CD14-positive monocyte (primary cell): Measurements from ENCODE around the gene C11orf97. TPM values are rescaled to one million over a fixed set of nuclear protein-coding genes. Genes with fewer than 3 reads are reported as not detected.

Experiments
- DNase-seq, 3 donors: peaks; one replicate each; pipeline ENCODE4 v3.0.0-alpha.2; 2011 to 2022
- H2AFZ ChIP-seq: 2 replicates; pipeline ENCODE4 v1.6.0; 2012; ENCODE audit warnings: mild to moderate bottlenecking, low read depth, low read length, inconsistent platforms; ENCODE audit not compliant: insufficient read depth, poor library complexity, severe bottlenecking
- H3K27ac ChIP-seq, 2 donors: 1 replicate in 1 of 2; 2 replicates in 1 of 2; pipeline ENCODE4 v1.5.1; 2012 to 2013; ENCODE audit warnings: low read length in 2 of 2, control low read depth in 1 of 2, inconsistent platforms in 1 of 2, low read depth in 1 of 2, mild to moderate bottlenecking in 1 of 2
- H3K27me3 ChIP-seq, 2 donors: one replicate each; pipeline versions ENCODE4 v1.6.0 to v1.6.1; 2011 to 2013; ENCODE audit warnings: low read length in 2 of 2; ENCODE audit not compliant: control insufficient read depth in 2 of 2, insufficient read depth in 2 of 2
- H3K36me3 ChIP-seq, 2 donors: replicated peaks in 1 of 2; 1 replicate in 1 of 2; 2 replicates in 1 of 2; pipeline versions ENCODE4 v1.5.1 to v1.6.1; 2012 to 2013; ENCODE audit warnings: low read length in 2 of 2, control low read depth in 1 of 2, inconsistent platforms in 1 of 2, mild to moderate bottlenecking in 1 of 2; ENCODE audit not compliant: insufficient read depth in 2 of 2, control insufficient read depth in 1 of 2
- H3K4me1 ChIP-seq, 2 donors: 1 replicate in 1 of 2; 2 replicates in 1 of 2; pipeline versions ENCODE4 v1.5.1 to v1.6.1; 2012 to 2013; ENCODE audit warnings: low read length in 2 of 2, control low read depth in 1 of 2, inconsistent platforms in 1 of 2, mild to moderate bottlenecking in 1 of 2, moderate library complexity in 1 of 2; ENCODE audit not compliant: insufficient read depth in 2 of 2, control insufficient read depth in 1 of 2
- H3K4me2 ChIP-seq: replicated peaks from 2 replicates; pipeline ENCODE3; 2012; ENCODE audit warnings: low read length, moderate library complexity, mild to moderate bottlenecking; ENCODE audit not compliant: poor library complexity, severe bottlenecking; ENCODE audit errors: extremely low read depth
- H3K4me3 ChIP-seq, 3 experiments: fragments of 200-600 bp in 1 of 3; sonication (generic) in 1 of 3; replicated peaks in 1 of 3; 1 replicate in 2 of 3; 2 replicates in 1 of 3; pipeline ENCODE4 v1.5.1; 2011 to 2013; ENCODE audit warnings: low read length in 3 of 3, mild to moderate bottlenecking in 3 of 3, control low read depth in 2 of 3, low read depth in 2 of 3, inconsistent platforms in 1 of 3, moderate library complexity in 1 of 3
- H3K79me2 ChIP-seq: 2 replicates; pipeline ENCODE4 v1.6.0; 2012; ENCODE audit warnings: mild to moderate bottlenecking, control low read depth, inconsistent platforms, low read length, moderate library complexity; ENCODE audit not compliant: insufficient read depth
- H3K9ac ChIP-seq: 2 replicates; pipeline ENCODE4 v1.6.0; 2017; ENCODE audit warnings: low read length, mild to moderate bottlenecking; ENCODE audit not compliant: insufficient read depth, poor library complexity, severe bottlenecking
- H3K9me3 ChIP-seq, 2 donors: replicated peaks in 1 of 2; 1 replicate in 1 of 2; 2 replicates in 1 of 2; pipeline versions ENCODE4 v1.5.1 to v1.6.1; 2012 to 2013; ENCODE audit warnings: low read length in 2 of 2, control low read depth in 1 of 2; ENCODE audit not compliant: control insufficient read depth in 1 of 2, insufficient read depth in 1 of 2
- H4K20me1 ChIP-seq: 2 replicates; pipeline ENCODE4 v1.6.0; 2012; ENCODE audit warnings: mild to moderate bottlenecking, low read length, control low read depth, moderate library complexity; ENCODE audit not compliant: insufficient read depth
- H3K27ac Mint-ChIP-seq, 7 donors: one replicate each; pipeline ENCODE4 v1.8.0; 2020; ENCODE audit warnings: mild to moderate bottlenecking in 7 of 7, mixed read lengths in 7 of 7, moderate library complexity in 6 of 7, inconsistent platforms in 2 of 7
- H3K27me3 Mint-ChIP-seq, 3 donors: one replicate each; pipeline ENCODE4 v1.8.0; 2021 to 2022; ENCODE audit warnings: low read depth in 3 of 3, mild to moderate bottlenecking in 3 of 3, mixed read lengths in 3 of 3, moderate library complexity in 3 of 3, inconsistent platforms in 1 of 3
- H3K36me3 Mint-ChIP-seq, 2 donors: one replicate each; pipeline ENCODE4 v1.8.0; 2020; ENCODE audit warnings: mixed read lengths in 2 of 2, inconsistent platforms in 1 of 2, mild to moderate bottlenecking in 1 of 2
- H3K4me1 Mint-ChIP-seq: one replicate; pipeline ENCODE4 v1.8.0; 2020; ENCODE audit warnings: mild to moderate bottlenecking, mixed read lengths
- H3K4me3 Mint-ChIP-seq, 2 donors: one replicate each; pipeline ENCODE4 v1.8.0; 2020; ENCODE audit warnings: mild to moderate bottlenecking in 2 of 2, mixed read lengths in 2 of 2, moderate library complexity in 1 of 2
- H3K9me3 Mint-ChIP-seq, 7 donors: one replicate each; pipeline ENCODE4 v1.8.0; 2020 to 2022; ENCODE audit warnings: mixed read lengths in 7 of 7, mild to moderate bottlenecking in 6 of 7, moderate library complexity in 6 of 7, inconsistent platforms in 2 of 7
- WGBS: methylation state at CpG from one replicate; pipeline ENCODE4 v1.1.5; 2013; ENCODE audit warnings: missing lambda C conversion rate; ENCODE audit not compliant: insufficient coverage; 5-methylcytosine and 5-hydroxymethylcytosine counted together
- intact Hi-C, 2 donors: fragments of 100-400 bp; cut with micrococcal nuclease; formaldehyde crosslinking; loops; one replicate each; pipeline versions ENCODE4 v1.15.0 to v1.15.1; 2023
- polyA plus RNA-seq, 3 donors: library from polyadenylated mRNA; depleted of rRNA in 1 of 3; unstranded in 2 of 3; stranded (reverse) in 1 of 3; fragments of 300-500 nt in 2 of 3; fragments of >200 nt in 1 of 3; fragmentation: Illumina TruSeq in 2 of 3; gene quantifications; 1 replicate in 2 of 3; 2 replicates in 1 of 3; pipeline ENCODE4 v1.2.3, GENCODE V29; 2012 to 2021
- TF ChIP-seq, protein P1 (sequence below): fragments of 200-600 bp; IDR thresholded peaks from one replicate; pipeline ENCODE4 v1.8.0; 2022; ENCODE audit warnings: antibody characterized with exemption, mild to moderate bottlenecking

The C11orf97 gene
- polyA plus RNA-seq, 3 donors, result not detected

- no CpG with 5 or more reads among the region's 5 CpGs for WGBS
- peak; percentile 38 to 52 (median 52) for DNase-seq
- H3K4me1 ChIP-seq, result peaks cover 20 to 21% of the 10 kb centered on the region in 2 donors
- H3K36me3 ChIP-seq, result no peaks in the 10 kb centered on the region
- H3K27me3 ChIP-seq, result no peaks in the 10 kb centered on the region
- peak overlapping the region; percentile 47 for H3K4me2 ChIP-seq
- TF ChIP-seq, protein P1, sequence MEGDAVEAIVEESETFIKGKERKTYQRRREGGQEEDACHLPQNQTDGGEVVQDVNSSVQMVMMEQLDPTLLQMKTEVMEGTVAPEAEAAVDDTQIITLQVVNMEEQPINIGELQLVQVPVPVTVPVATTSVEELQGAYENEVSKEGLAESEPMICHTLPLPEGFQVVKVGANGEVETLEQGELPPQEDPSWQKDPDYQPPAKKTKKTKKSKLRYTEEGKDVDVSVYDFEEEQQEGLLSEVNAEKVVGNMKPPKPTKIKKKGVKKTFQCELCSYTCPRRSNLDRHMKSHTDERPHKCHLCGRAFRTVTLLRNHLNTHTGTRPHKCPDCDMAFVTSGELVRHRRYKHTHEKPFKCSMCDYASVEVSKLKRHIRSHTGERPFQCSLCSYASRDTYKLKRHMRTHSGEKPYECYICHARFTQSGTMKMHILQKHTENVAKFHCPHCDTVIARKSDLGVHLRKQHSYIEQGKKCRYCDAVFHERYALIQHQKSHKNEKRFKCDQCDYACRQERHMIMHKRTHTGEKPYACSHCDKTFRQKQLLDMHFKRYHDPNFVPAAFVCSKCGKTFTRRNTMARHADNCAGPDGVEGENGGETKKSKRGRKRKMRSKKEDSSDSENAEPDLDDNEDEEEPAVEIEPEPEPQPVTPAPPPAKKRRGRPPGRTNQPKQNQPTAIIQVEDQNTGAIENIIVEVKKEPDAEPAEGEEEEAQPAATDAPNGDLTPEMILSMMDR, result no peak
- H3K27ac Mint-ChIP-seq, result peak overlapping the region in 5 of 7 donors; percentile 26 to 80 (median 57)
- H3K27ac ChIP-seq, result peak overlapping the region in 1 of 2 donors; percentile 62
- H3K9me3 Mint-ChIP-seq, result no peaks in the 10 kb centered on the region
- no peaks in the 10 kb centered on the region for H4K20me1 ChIP-seq
- intact Hi-C loops, result no loop called here
- no peak overlapping the region for H3K9ac ChIP-seq
- H3K79me2 ChIP-seq, result peaks cover 8% of the 10 kb centered on the region
- H3K4me3 ChIP-seq, result peak overlapping the region in 1 of 3 experiments; percentile 54
- no peaks in the 10 kb centered on the region for H3K27me3 Mint-ChIP-seq
- H3K4me1 Mint-ChIP-seq, result peaks cover 23% of the 10 kb centered on the region
- H3K4me3 Mint-ChIP-seq, result peak overlapping the region; percentile 35 to 84
- no peaks in the 10 kb centered on the region for H3K36me3 Mint-ChIP-seq
- H3K9me3 ChIP-seq, result no peaks in the 10 kb centered on the region
- H2AFZ ChIP-seq, result no peak overlapping the region
These were observed 13.5 kb downstream of the C11orf97 start for GRCh38 chr11:94525546-94526324.

- H3K36me3 Mint-ChIP-seq, result no peaks in the 10 kb centered on the region
- no peaks in the 10 kb centered on the region for H3K27me3 Mint-ChIP-seq
- Histone ChIP-seq H3K9me3 (no peaks in the 10 kb centered on the region), H3K79me2 (peaks cover 8% of the 10 kb centered on the region), H2AFZ (peak overlapping the region; percentile 43), H3K27ac (peak overlapping the region in 1 of 2 donors; percentile 62), H3K36me3 (no peaks in the 10 kb centered on the region), H3K4me3 (peak overlapping the region in 2 of 3 experiments; percentile 30 to 54), H3K9ac (no peak overlapping the region), H3K4me1 (peaks cover 20 to 21% of the 10 kb centered on the region in 2 donors), H3K4me2 (peak overlapping the region; percentile 47), H4K20me1 (no peaks in the 10 kb centered on the region), H3K27me3 (no peaks in the 10 kb centered on the region)
- H3K4me3 Mint-ChIP-seq, result peak overlapping the region; percentile 51 to 84
- intact Hi-C loops, result no loop called here
- peak; percentile 17 to 58 (median 37) for DNase-seq
- H3K27ac Mint-ChIP-seq, result peak overlapping the region; percentile 23 to 84 (median 80)
- no CpG with 5 or more reads among the region's 4 CpGs for WGBS
- no peaks in the 10 kb centered on the region for H3K9me3 Mint-ChIP-seq
- TF ChIP-seq, protein P1, result no peak
- H3K4me1 Mint-ChIP-seq, result peaks cover 23% of the 10 kb centered on the region
These were observed 14.6 kb downstream of the C11orf97 start for GRCh38 chr11:94526645-94527438.
